Cardiac fibroblast (primary cell): Measurements from ENCODE around the gene IFRD1.

Source experiments
- DNase-seq, 2 donors: peaks; one replicate each; pipeline versions ENCODE4 v3.0.0 to v3.0.0-alpha.2; 2010; ENCODE audit warnings: low read depth in 2 of 2
- H3K4me3 ChIP-seq, 2 donors: replicated peaks in 1 of 2; 1 replicate in 1 of 2; 2 replicates in 1 of 2; pipeline ENCODE4 v1.5.1; 2011; ENCODE audit warnings: low read depth in 2 of 2, low read length in 2 of 2, mild to moderate bottlenecking in 2 of 2, moderate library complexity in 1 of 2
- TF ChIP-seq, protein P1 (sequence below): IDR thresholded peaks from one replicate; pipeline ENCODE4 v1.5.1; 2011; ENCODE audit warnings: low read depth, mild to moderate bottlenecking, low read length, inconsistent platforms

Gene IFRD1

GRCh38 chr7:112503361-112503972 lies 53.2 kb downstream of the IFRD1 start:
- no peak overlapping the region for H3K4me3 ChIP-seq
- TF ChIP-seq, protein P1, sequence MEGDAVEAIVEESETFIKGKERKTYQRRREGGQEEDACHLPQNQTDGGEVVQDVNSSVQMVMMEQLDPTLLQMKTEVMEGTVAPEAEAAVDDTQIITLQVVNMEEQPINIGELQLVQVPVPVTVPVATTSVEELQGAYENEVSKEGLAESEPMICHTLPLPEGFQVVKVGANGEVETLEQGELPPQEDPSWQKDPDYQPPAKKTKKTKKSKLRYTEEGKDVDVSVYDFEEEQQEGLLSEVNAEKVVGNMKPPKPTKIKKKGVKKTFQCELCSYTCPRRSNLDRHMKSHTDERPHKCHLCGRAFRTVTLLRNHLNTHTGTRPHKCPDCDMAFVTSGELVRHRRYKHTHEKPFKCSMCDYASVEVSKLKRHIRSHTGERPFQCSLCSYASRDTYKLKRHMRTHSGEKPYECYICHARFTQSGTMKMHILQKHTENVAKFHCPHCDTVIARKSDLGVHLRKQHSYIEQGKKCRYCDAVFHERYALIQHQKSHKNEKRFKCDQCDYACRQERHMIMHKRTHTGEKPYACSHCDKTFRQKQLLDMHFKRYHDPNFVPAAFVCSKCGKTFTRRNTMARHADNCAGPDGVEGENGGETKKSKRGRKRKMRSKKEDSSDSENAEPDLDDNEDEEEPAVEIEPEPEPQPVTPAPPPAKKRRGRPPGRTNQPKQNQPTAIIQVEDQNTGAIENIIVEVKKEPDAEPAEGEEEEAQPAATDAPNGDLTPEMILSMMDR: no peak
- DNase-seq: no peak

DNA sequence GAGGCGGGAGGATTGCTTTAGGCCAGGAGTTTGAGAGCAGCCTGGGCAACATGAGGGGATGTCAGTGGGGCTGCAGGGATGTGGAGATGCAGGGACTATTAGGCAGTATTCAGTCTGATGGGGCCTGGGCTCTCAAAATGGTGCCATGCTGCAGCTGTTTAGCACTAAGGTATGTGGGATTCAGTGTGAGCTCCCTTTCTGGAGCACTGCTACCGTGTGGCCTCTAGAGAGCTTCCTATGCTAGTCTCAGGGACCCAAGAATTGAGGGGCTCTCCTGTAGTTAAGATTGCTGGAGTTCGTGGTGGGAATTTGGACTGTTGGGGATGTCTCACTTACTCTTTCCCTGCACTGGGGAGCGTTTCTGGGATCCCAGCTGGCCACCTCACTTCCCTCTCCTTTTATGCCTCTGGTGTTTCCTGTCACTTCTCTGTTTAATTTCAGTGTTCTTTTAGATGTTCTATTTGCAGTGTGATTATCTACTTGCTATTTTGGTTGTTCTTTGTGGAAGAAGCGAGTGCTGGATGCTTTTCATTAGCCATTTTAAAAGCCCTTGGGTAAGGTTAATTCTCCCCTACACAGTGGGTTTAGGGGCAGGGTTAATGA lies 53.9 kb downstream of the IFRD1 start:
- H3K4me3 ChIP-seq: no peak overlapping the region
- TF ChIP-seq, protein P1: no peak

DNA sequence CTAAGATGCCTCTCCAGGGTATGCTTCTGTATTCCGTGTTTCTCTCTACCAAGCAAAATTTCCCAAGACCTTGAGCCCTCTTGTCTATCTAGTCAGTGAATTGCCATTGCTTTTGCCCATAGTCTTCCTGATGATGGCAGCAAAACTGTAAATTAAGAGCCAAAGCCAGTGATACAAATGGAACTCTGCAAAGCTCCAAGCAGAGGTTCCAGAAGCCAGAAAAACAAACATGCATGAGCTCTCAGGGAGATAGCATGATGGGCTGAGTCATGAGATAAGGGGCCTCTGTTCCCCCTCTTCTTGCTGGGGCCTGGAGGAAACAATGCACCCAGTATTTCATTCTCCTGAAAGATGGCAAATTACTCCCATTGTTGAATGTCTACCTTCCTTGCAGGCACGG lies 55.2 kb downstream of the IFRD1 start:
- no peak for DNase-seq
- TF ChIP-seq, protein P1: no peak
- H3K4me3 ChIP-seq: no peak overlapping the region

More for the DNA sequence above, 53.9 kb downstream of the IFRD1 start:
- DNase-seq: no peak

- DNase-seq: no peak
- TF ChIP-seq, protein P1: no peak
- H3K4me3 ChIP-seq: no peak overlapping the region
Measured at GRCh38 chr7:112508404-112508803, 58.1 kb downstream of the IFRD1 start.

DNA sequence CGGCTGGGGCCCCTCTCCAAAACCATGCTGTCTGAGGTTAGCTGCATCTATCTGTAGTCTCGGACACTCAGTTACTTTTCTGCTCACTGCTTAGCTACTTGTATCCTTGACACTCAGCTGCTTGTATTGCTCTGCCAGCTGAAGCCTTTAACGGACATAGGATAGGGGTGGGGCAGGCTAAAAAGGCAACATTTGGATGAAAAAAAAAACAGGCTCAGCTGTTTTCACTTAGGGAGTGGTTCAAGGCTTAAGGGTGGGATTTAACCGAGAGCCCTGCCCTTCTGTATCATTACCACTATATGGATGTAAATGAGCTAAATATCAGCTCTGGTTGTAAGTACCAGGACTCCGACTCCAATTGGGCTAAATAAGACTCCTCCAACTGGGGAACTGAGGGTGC lies 59.1 kb downstream of the IFRD1 start:
- no peak for DNase-seq

GRCh38 chr7:112510001-112510742 lies 59.9 kb downstream of the IFRD1 start:
- H3K4me3 ChIP-seq: no peak overlapping the region
- peak; percentile 60 to 79 for DNase-seq
- TF ChIP-seq, protein P1: no peak

More for the DNA sequence above, 59.1 kb downstream of the IFRD1 start:
- TF ChIP-seq, protein P1: no peak
- no peak overlapping the region for H3K4me3 ChIP-seq
